ENCODE data around the gene TMF1. TPM values are rescaled to one million over a fixed set of nuclear protein-coding genes. Genes with fewer than 3 reads are reported as not detected.

Gene TMF1
- total RNA-seq, 1 donor from 2014 or later: 42.0 TPM

- peaks cover 48% of the 10 kb centered on the region for H3K36me3 Mint-ChIP-seq (ENCODE audit: unreplicated experiment)
- H3K4me3 Mint-ChIP-seq (ENCODE audit: unreplicated experiment): no peak overlapping the region
- H3K27me3 Mint-ChIP-seq (ENCODE audit: unreplicated experiment): no peaks in the 10 kb centered on the region
- TF ChIP-seq CTCF (IDR thresholded peaks at IDR 0.05): no peak
- DNase-seq (ENCODE audit: extremely low spot score, unreplicated experiment): no peak
- no peak overlapping the region for H3K27ac Mint-ChIP-seq (ENCODE audit: unreplicated experiment)
- no peaks in the 10 kb centered on the region for H3K9me3 Mint-ChIP-seq (ENCODE audit: unreplicated experiment)
- no peaks in the 10 kb centered on the region for H3K4me1 Mint-ChIP-seq (ENCODE audit: unreplicated experiment)
Observed at GRCh38 chr3:69058180-69058946, 6.2 kb upstream of the TMF1 start.

- Mint-ChIP-seq H3K36me3 (ENCODE audit: unreplicated experiment) (peaks cover 24% of the 10 kb centered on the region), H3K4me1 (ENCODE audit: unreplicated experiment) (peaks cover 34% of the 10 kb centered on the region), H3K27ac (ENCODE audit: unreplicated experiment) (peak overlapping the region; percentile 99), H3K27me3 (ENCODE audit: unreplicated experiment) (no peaks in the 10 kb centered on the region), H3K9me3 (ENCODE audit: unreplicated experiment) (no peaks in the 10 kb centered on the region), H3K4me3 (ENCODE audit: unreplicated experiment) (peak overlapping the region; percentile 95)
- TF ChIP-seq CTCF (IDR thresholded peaks at IDR 0.05): no peak
- DNase-seq (ENCODE audit: extremely low spot score, unreplicated experiment): no peak
Observed at GRCh38 chr3:69052472-69052898, 352 bp upstream of the TMF1 start.

- Mint-ChIP-seq H3K27me3 (ENCODE audit: unreplicated experiment) (no peaks in the 10 kb centered on the region), H3K27ac (ENCODE audit: unreplicated experiment) (no peak overlapping the region), H3K36me3 (ENCODE audit: unreplicated experiment) (peaks cover 30% of the 10 kb centered on the region), H3K9me3 (ENCODE audit: unreplicated experiment) (no peaks in the 10 kb centered on the region), H3K4me1 (ENCODE audit: unreplicated experiment) (peaks cover 41% of the 10 kb centered on the region), H3K4me3 (ENCODE audit: unreplicated experiment) (peak overlapping the region; percentile 14)
- no peak for DNase-seq (ENCODE audit: extremely low spot score, unreplicated experiment)
- no peak for TF ChIP-seq CTCF (IDR thresholded peaks at IDR 0.05)
Observed at GRCh38 chr3:69048990-69049389, 3.1 kb downstream of the TMF1 start.

- Mint-ChIP-seq H3K9me3 (ENCODE audit: unreplicated experiment) (no peaks in the 10 kb centered on the region), H3K4me3 (ENCODE audit: unreplicated experiment) (no peak overlapping the region), H3K27me3 (ENCODE audit: unreplicated experiment) (no peaks in the 10 kb centered on the region), H3K36me3 (ENCODE audit: unreplicated experiment) (peaks cover 41% of the 10 kb centered on the region), H3K4me1 (ENCODE audit: unreplicated experiment) (peaks cover 24% of the 10 kb centered on the region), H3K27ac (ENCODE audit: unreplicated experiment) (no peak overlapping the region)
- no peak for DNase-seq (ENCODE audit: extremely low spot score, unreplicated experiment)
- TF ChIP-seq CTCF (IDR thresholded peaks at IDR 0.05): no peak
Observed at GRCh38 chr3:69044608-69045007, 7.5 kb downstream of the TMF1 start.

GRCh38 chr3:69033470-69033869 is 18.7 kb downstream of the TMF1 start:
- no peak overlapping the region for H3K27ac Mint-ChIP-seq (ENCODE audit: unreplicated experiment)

More at GRCh38 chr3:69033470-69033869, 18.7 kb downstream of the TMF1 start:
- Mint-ChIP-seq H3K9me3 (ENCODE audit: unreplicated experiment) (no peaks in the 10 kb centered on the region), H3K4me3 (ENCODE audit: unreplicated experiment) (no peak overlapping the region), H3K27me3 (ENCODE audit: unreplicated experiment) (no peaks in the 10 kb centered on the region), H3K4me1 (ENCODE audit: unreplicated experiment) (no peaks in the 10 kb centered on the region), H3K36me3 (ENCODE audit: unreplicated experiment) (peaks cover 54% of the 10 kb centered on the region)
- no peak for DNase-seq (ENCODE audit: extremely low spot score, unreplicated experiment)
- TF ChIP-seq CTCF (IDR thresholded peaks at IDR 0.05): no peak

All from osteocyte (in vitro differentiated cells).